Activated T-cell treated with anti-CD3 and anti-CD28 coated beads, Interleukin-2, amount 50 U/mL, for 1 hour (primary cell): Measurements from ENCODE around the gene DNM3.

ENCODE experiments used
- DNase-seq: peaks from one replicate; pipeline ENCODE4 v3.0.0-alpha.2; 2020

DNM3 gene

GRCh38 chr1:172145231-172145651, 303.9 kb downstream of the DNM3 start:
- no peak for DNase-seq

GRCh38 chr1:172145656-172146055, 304.4 kb downstream of the DNM3 start:
- DNase-seq: no peak

GRCh38 chr1:172146141-172146850, 305.0 kb downstream of the DNM3 start:
- DNase-seq: no peak

GRCh38 chr1:172147541-172147940, 306.2 kb downstream of the DNM3 start:
- no peak for DNase-seq

- no peak for DNase-seq
These were observed 306.9 kb downstream of the DNM3 start for GRCh38 chr1:172148213-172148612.

- DNase-seq: no peak
These were observed 307.4 kb downstream of the DNM3 start for GRCh38 chr1:172148707-172149106.

- no peak for DNase-seq
These were observed 308.0 kb downstream of the DNM3 start for GRCh38 chr1:172149346-172149745.

GRCh38 chr1:172154551-172154950, 313.3 kb downstream of the DNM3 start:
- no peak for DNase-seq

- no peak for DNase-seq
These were observed 314.5 kb downstream of the DNM3 start for GRCh38 chr1:172155766-172156165.

- DNase-seq: no peak
These were observed 320.9 kb downstream of the DNM3 start for GRCh38 chr1:172162236-172162635.

GRCh38 chr1:172163498-172164215, 322.4 kb downstream of the DNM3 start:
- no peak for DNase-seq

GRCh38 chr1:172165403-172165802, 324.1 kb downstream of the DNM3 start:
- DNase-seq: no peak

GRCh38 chr1:172167796-172168596, 326.7 kb downstream of the DNM3 start:
- no peak for DNase-seq

- DNase-seq: no peak
These were observed 327.2 kb downstream of the DNM3 start for GRCh38 chr1:172168597-172168872.

GRCh38 chr1:172169836-172170235, 328.5 kb downstream of the DNM3 start:
- no peak for DNase-seq

GRCh38 chr1:172172352-172172831, 331.1 kb downstream of the DNM3 start:
- no peak for DNase-seq

GRCh38 chr1:172176206-172176605, 334.9 kb downstream of the DNM3 start:
- DNase-seq: no peak

- no peak for DNase-seq
These were observed 336.6 kb downstream of the DNM3 start for GRCh38 chr1:172177849-172178248.

- no peak for DNase-seq
These were observed 337.6 kb downstream of the DNM3 start for GRCh38 chr1:172178886-172179285.

GRCh38 chr1:172179918-172180317, 338.6 kb downstream of the DNM3 start:
- DNase-seq: no peak

- DNase-seq: peak; percentile 25
These were observed 339.4 kb downstream of the DNM3 start for GRCh38 chr1:172180501-172181285.

- no peak for DNase-seq
These were observed 343.4 kb downstream of the DNM3 start for GRCh38 chr1:172184506-172185191.
